GM21576 (cell line): ENCODE data around the gene EEF2.
A peak's percentile ranks its signal among the peaks of the same experiment; 100 is the strongest.
"Not testable (repeated sequence)": the region's sequence is repeated elsewhere in the genome, so short reads cannot be mapped to it uniquely, and the experiment has no call there.

ENCODE experiments used
- ATAC-seq: cut with Tn5 transposase; IDR thresholded peaks from one replicate; pipeline ENCODE4 v1.9.1; 2021; ENCODE audit warnings: mild to moderate bottlenecking, moderate library complexity; ENCODE audit not compliant: unreplicated experiment

The EEF2 gene

GRCh38 chr19:4015705-4016402 is 30.6 kb upstream of the EEF2 start:
- no peak for ATAC-seq

GRCh38 chr19:4014541-4015491 is 29.6 kb upstream of the EEF2 start:
- ATAC-seq = no peak

- ATAC-seq = no peak
These were observed 28.8 kb upstream of the EEF2 start for GRCh38 chr19:4013886-4014540.

- ATAC-seq = no peak
These were observed 27.8 kb upstream of the EEF2 start for GRCh38 chr19:4012975-4013634.

GRCh38 chr19:4012092-4012974 is 27.1 kb upstream of the EEF2 start:
- ATAC-seq = no peak

GRCh38 chr19:4011430-4011829 is 26.2 kb upstream of the EEF2 start:
- ATAC-seq = not testable (repeated sequence)

GRCh38 chr19:4010808-4011110 is 25.5 kb upstream of the EEF2 start:
- no peak for ATAC-seq

- no peak for ATAC-seq
These were observed 24.9 kb upstream of the EEF2 start for GRCh38 chr19:4009990-4010807.

- peak; percentile 15 for ATAC-seq
These were observed 22.7 kb upstream of the EEF2 start for GRCh38 chr19:4007836-4008539.

- peak; percentile 66 for ATAC-seq
These were observed 22.0 kb upstream of the EEF2 start, which contains the start of gene PIAS4 for GRCh38 chr19:4007021-4007835. Gene PIAS4, plus strand, starts transcription at chr19:4007736. Its CDS starts 25 bp downstream, at chr19:4007761.

GRCh38 chr19:4005436-4005835 is 20.2 kb upstream of the EEF2 start:
- not testable (repeated sequence) for ATAC-seq

- not testable (repeated sequence) for ATAC-seq
These were observed 15.5 kb upstream of the EEF2 start for GRCh38 chr19:4000798-4001197.

- ATAC-seq = not testable (repeated sequence)
These were observed 13.6 kb upstream of the EEF2 start for GRCh38 chr19:3998667-3999412.

- ATAC-seq = no peak
These were observed 10.3 kb upstream of the EEF2 start for GRCh38 chr19:3995607-3996006.

- no peak for ATAC-seq
These were observed 5.5 kb upstream of the EEF2 start for GRCh38 chr19:3990815-3991117.

GRCh38 chr19:3987619-3988371 is 2.5 kb upstream of the EEF2 start:
- no peak for ATAC-seq
